ENCODE measurements around the gene ARTN.

ARTN gene

GRCh38 chr1:43973981-43974442 lies 40.4 kb downstream of the ARTN start:
- DNase-seq: peak; percentile 67

GRCh38 chr1:43974443-43975248 lies 41.0 kb downstream of the ARTN start, which contains the start of gene ATP6V0B:
Gene ATP6V0B, plus strand, starts transcription at chr1:43974960. Its CDS starts 81 bp downstream, at chr1:43975041.
- DNase-seq: peak; percentile 94

- DNase-seq: peak; percentile 37
Observed at GRCh38 chr1:43975249-43975961, 41.8 kb downstream of the ARTN start.

- no peak for DNase-seq
Observed at GRCh38 chr1:43976045-43976444, 42.4 kb downstream of the ARTN start.

GRCh38 chr1:43976890-43977289 lies 43.3 kb downstream of the ARTN start:
- no peak for DNase-seq

GRCh38 chr1:43977376-43978263 lies 44.0 kb downstream of the ARTN start:
- no peak for DNase-seq

GRCh38 chr1:43978264-43978550 lies 44.6 kb downstream of the ARTN start:
- no peak for DNase-seq

GRCh38 chr1:43978551-43979260 lies 45.1 kb downstream of the ARTN start, which contains the start of gene B4GALT2:
Gene B4GALT2, plus strand, starts transcription at chr1:43979210. Its CDS starts 1,951 bp downstream, at chr1:43981161.
- DNase-seq: peak; percentile 51

- no peak for DNase-seq
Observed at GRCh38 chr1:43979261-43979527, 45.6 kb downstream of the ARTN start.

GRCh38 chr1:43979528-43980254 lies 46.1 kb downstream of the ARTN start:
- peak; percentile 76 for DNase-seq

GRCh38 chr1:43980255-43981134 lies 46.9 kb downstream of the ARTN start:
- DNase-seq: no peak

- DNase-seq: no peak
Observed at GRCh38 chr1:43981135-43981491, 47.5 kb downstream of the ARTN start.

- DNase-seq: no peak
Observed at GRCh38 chr1:43981636-43982035, 48.0 kb downstream of the ARTN start.

GRCh38 chr1:43982241-43982640 lies 48.6 kb downstream of the ARTN start:
- DNase-seq: no peak

- DNase-seq: no peak
Observed at GRCh38 chr1:43982808-43983207, 49.2 kb downstream of the ARTN start.

GRCh38 chr1:43983253-43983899 lies 49.8 kb downstream of the ARTN start:
- DNase-seq: no peak

- no peak for DNase-seq
Observed at GRCh38 chr1:43984855-43985254, 51.3 kb downstream of the ARTN start.

GRCh38 chr1:43985984-43986595 lies 52.5 kb downstream of the ARTN start:
- DNase-seq: no peak

- DNase-seq: no peak
Observed at GRCh38 chr1:43986712-43987111, 53.1 kb downstream of the ARTN start.

Measured in hematopoietic multipotent progenitor cell treated with erythropoietin and hydrocortisone succinate and interleukin-3 and kit ligand, for 8 days (in vitro differentiated cells).